Dedifferentiated amniotic fluid mesenchymal stem cell (primary cell): ENCODE data around the gene OTOP3.

Source experiments
- DNase-seq: peaks from one replicate; pipeline ENCODE4 v3.0.0-alpha.2; 2016; ENCODE audit errors: extremely low spot score

The OTOP3 gene

GRCh38 chr17:74939534-74939933 lies 3.8 kb downstream of the OTOP3 start:
- no peak for DNase-seq

- DNase-seq = no peak
Observed at GRCh38 chr17:74941128-74941725, 5.5 kb downstream of the OTOP3 start.

DNA sequence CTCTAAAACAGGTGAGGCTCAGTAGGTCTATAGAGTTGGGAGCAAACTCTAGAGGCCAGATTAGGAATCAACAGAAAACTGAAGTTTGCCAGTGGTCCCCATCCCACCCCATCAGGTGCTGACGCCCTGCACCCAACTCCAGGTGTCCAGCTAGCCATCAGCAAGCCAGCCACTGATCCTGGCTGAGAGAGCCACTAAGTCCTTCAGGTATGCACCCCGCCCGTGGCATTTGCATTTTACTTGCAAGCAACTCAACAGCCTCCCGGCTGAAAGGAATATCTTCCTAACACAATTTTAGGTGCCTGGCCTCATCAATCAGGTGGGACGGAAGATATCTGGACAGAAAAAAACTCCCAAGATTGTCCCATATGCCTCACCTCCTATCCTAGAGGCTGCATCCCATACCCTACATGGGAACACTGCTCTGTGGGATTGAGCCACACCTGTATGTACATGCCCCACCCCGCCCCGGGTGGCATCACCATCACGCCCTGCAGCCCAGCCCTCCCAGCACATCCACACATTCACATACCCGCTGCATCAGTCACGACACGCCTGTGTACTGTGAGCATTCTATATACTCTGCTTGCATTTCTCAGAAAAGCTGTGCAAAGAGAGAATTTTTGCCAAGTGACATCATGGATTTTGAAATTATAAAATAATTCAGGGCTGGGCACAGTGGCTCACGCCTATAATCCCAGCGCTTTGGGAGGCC lies 8.3 kb downstream of the OTOP3 start:
- no peak for DNase-seq

GRCh38 chr17:74945543-74945942 lies 9.8 kb downstream of the OTOP3 start:
- DNase-seq = no peak

DNA sequence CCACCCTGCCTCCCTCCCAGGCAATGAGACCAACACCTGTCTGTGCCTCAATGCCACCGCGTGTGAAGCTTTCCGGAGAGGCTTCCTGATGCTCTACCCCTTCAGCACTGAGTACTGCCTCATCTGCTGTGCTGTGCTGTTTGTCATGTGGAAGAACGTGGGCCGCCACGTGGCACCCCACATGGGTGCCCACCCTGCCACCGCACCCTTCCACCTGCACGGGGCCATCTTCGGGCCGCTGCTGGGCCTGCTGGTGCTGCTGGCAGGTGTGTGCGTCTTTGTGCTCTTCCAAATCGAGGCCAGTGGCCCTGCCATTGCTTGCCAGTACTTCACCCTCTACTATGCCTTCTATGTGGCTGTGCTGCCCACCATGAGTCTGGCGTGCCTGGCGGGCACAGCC lies 10.9 kb downstream of the OTOP3 start:
- no peak for DNase-seq

GRCh38 chr17:74947041-74947754 lies 11.5 kb downstream of the OTOP3 start:
- no peak for DNase-seq

- DNase-seq = no peak
Observed at GRCh38 chr17:74949455-74950115, 13.9 kb downstream of the OTOP3 start.

GRCh38 chr17:74950207-74950606 lies 14.5 kb downstream of the OTOP3 start:
- DNase-seq = no peak

- DNase-seq = no peak
Observed at GRCh38 chr17:74951065-74951464, 15.4 kb downstream of the OTOP3 start.

- no peak for DNase-seq
Observed at GRCh38 chr17:74951680-74952421, 16.2 kb downstream of the OTOP3 start.

GRCh38 chr17:74952431-74953133 lies 16.9 kb downstream of the OTOP3 start:
- DNase-seq = no peak

- no peak for DNase-seq
Observed at GRCh38 chr17:74953134-74953687, 17.5 kb downstream of the OTOP3 start.

GRCh38 chr17:74954115-74954514 lies 18.4 kb downstream of the OTOP3 start:
- no peak for DNase-seq

DNA sequence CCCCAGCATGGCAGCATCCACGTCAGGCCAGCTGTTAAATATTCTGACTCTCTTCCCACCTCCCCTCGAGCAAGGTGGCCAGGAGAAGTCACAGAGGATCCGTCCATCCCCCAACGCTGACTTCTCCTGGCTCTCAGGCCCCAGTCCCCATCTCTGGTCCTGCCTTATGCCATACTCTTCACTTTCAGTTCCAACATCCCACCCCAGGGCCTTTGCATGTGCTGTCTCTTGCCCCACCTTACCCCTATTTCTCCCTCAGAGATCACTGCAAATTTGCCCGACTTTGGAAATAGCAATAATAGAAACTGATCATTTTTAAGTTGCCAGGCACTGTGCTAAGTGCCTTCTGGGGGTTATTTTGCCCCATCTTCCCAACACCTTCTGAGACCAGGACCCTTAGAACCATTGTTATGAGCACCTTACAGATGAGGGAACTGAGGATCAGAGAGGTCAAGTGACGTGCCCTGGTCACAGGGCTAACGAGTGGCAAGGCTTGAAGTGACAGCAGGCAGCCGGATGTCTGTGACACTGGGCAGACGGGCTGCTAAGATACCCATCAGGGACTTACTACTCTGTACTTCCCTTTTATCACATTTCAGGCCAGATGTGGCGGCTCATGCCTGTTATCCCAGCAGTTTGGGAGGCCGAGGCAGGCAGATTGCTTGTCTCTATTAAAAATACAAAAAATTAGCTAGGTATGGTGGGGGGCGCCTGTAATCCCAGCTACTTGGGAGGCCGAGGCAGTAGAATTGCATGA lies 19.1 kb downstream of the OTOP3 start:
- DNase-seq = no peak

- DNase-seq = no peak
Observed at GRCh38 chr17:74956093-74956492, 20.4 kb downstream of the OTOP3 start.

GRCh38 chr17:74957935-74958740 lies 22.4 kb downstream of the OTOP3 start:
- DNase-seq = peak; percentile 19

GRCh38 chr17:74959826-74960515 lies 24.3 kb downstream of the OTOP3 start:
- DNase-seq = no peak

DNA sequence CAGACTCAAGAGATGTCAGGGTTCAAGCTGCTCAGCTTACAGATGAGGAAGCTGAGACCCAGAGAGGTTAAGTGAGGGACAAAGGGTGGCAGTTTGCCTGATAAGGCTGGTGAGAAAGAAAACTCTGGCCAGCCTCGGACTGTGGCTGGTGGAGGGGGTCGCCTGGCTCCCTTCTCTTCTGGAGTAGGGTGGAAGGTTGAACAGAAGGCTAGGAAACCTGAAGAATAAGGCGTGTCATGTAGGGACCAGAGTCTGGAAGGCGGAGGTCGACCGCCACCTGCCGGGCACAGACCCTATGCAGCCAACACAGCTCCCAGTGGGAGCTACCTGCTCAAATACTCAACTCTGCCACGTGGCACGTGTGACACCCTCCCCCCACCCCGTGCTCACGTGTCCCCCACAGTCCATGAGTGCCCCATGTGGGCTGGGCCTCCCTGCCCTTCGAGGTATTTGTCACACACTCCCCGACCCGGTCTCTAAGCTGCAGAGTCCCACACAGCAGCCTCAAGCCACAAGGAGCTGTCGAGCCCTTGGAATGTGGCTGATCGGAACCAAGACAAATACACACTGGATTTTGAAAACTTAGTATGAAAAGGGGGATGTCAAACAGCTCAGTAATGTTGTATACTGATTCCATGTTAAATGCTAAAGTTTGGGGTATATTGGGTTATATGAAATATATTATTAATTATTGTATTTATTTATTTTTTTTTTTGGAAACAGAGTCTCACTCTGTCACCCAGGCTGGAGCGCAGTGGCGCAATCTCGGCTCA lies 25.1 kb downstream of the OTOP3 start:
- DNase-seq = no peak
